ENCODE measurements around the gene GALNT7. TPM values are rescaled to one million over a fixed set of nuclear protein-coding genes. Genes with fewer than 3 reads are reported as not detected.

Gene GALNT7
- total and polyA plus RNA-seq, 2 of the 13 experiments (the other 11 are each of a cell fraction or from before 2014, with no cell fraction given), result 0.08 to 0.13 TPM

GRCh38 chr4:173334085-173334890 is 165.7 kb downstream of the GALNT7 start, which contains the start of gene HMGB2 (continued):
- no peak for TF ChIP-seq PREB (CRISPR knock-in tag; IDR thresholded peaks at IDR 0.05)
- no peak for TF ChIP-seq ZNF24 (IDR thresholded peaks at IDR 0.05)
- TF ChIP-seq ZNF598 (CRISPR knock-in tag; IDR thresholded peaks at IDR 0.05; ENCODE audit: borderline replicate concordance), result no peak
- TF ChIP-seq ZNF430 (CRISPR knock-in tag; IDR thresholded peaks at IDR 0.05), result peak; percentile 59; the same call in 1 of the 2 replicates
- TF ChIP-seq TERF1 (CRISPR knock-in tag; IDR thresholded peaks at IDR 0.05), result no peak
- TF ChIP-seq ZNF33A (CRISPR knock-in tag; IDR thresholded peaks at IDR 0.05; ENCODE audit: borderline replicate concordance), result no peak
- no peak for TF ChIP-seq KLF16 (CRISPR knock-in tag; IDR thresholded peaks at IDR 0.05)
- TF ChIP-seq ZHX1 (CRISPR knock-in tag; IDR thresholded peaks at IDR 0.05; ENCODE audit: low read depth), result peak; percentile 67; the same call in 1 of the 2 replicates
- no peak for TF ChIP-seq SNRNP70 (IDR thresholded peaks at IDR 0.05; ENCODE audit: low read depth, low read length)
- TF ChIP-seq CCDC6 (CRISPR knock-in tag; IDR thresholded peaks at IDR 0.05), result peak; percentile 100
- no peak for TF ChIP-seq SRSF4 (IDR thresholded peaks at IDR 0.05; ENCODE audit: low read depth, low read length, poor library complexity, severe bottlenecking)
- TF ChIP-seq KIAA2018 (CRISPR knock-in tag; IDR thresholded peaks at IDR 0.05; ENCODE audit: borderline replicate concordance), result no peak

All from HepG2 (cell line).